NCI-H345 treated with DMSO at 0.1 percent for 48 hours (cell line): ENCODE results near the gene ADIG.
A peak's percentile ranks its signal among the peaks of the same experiment; 100 is the strongest.

Experiments
- DNase-seq: peaks from one replicate; lab custom pipeline; 2025; ENCODE audit not compliant: unreplicated experiment; lab: John Stamatoyannopoulos, UW

The ADIG gene

GRCh38 chr20:38629979-38630378 is 49.0 kb downstream of the ADIG start:
- no peak for DNase-seq

GRCh38 chr20:38630727-38631126 is 49.7 kb downstream of the ADIG start:
- DNase-seq: no peak

DNA sequence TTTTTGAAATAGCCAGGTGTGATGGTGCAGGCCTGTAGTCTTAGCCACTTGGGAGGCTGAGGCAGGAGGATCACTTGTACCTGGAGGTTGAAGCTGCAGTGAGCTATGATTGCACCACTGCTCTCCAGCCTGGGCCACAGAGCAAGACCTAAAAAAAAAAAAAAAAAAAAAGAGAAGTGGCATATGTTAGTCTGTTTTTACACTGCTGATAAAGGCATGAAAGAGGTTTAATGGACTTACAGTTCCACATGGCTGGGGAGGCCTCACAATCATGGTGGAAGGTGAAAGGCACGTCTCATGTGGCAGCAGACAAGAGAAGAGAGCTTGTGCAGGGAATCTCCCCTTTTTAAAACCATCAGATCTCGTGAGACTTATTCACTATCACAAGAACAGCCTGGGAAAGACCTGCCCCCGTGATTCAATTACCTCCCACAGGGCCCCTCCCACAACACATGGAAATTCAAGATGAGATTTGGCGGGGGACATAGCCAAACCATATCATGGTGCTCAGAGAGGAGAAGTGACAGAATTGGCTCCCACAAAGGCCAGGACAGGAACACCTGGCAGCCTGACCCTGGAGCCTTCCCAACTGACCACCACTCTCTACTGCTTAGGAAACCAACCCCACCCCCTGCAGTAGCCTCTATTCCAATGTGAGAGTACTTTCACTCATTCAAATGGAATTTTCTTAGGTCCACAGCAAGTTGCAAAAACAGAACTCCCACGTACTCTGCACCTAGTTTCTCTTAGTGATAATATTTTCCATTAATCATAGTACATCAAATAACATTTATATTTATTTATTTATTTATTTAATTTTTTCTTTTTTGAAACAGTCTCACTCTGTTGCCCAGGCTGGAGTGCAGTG is 50.4 kb downstream of the ADIG start:
- DNase-seq: no peak

DNA sequence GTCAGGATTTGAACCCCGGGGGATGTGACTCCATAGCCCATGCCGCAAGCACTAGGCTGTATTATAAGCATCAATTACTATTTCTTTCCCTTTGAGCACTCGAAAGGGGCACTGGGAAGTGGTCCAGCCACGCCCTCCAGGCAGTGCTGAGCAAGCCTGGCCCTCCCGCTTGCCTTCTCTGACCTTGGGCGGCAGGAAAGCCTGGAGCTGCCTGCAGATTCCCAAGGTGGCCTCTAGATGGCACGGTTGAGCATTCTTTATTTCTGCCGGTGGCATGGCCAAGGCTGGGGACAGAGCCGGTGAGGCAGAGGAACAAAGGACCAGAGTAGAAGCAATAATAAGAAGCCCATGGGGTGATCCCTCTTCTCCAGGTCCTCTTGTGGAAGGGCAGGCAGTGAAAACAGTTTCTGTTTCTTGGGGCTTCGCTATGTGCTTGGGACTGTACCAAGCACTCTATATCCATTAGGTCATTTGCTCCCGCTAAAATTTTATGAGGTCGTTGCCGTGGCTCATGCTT is 52.6 kb downstream of the ADIG start:
- DNase-seq: peak; percentile 70

GRCh38 chr20:38635721-38636288 is 54.8 kb downstream of the ADIG start:
- no peak for DNase-seq
